Keratinocyte (primary cell): ENCODE measurements around the gene GPC5.

Experiments
- CTCF ChIP-seq, 3 experiments: IDR thresholded peaks in 1 of 3; conservative IDR thresholded peaks in 1 of 3; optimal IDR thresholded peaks in 1 of 3; 2 replicates in 2 of 3; 3 replicates in 1 of 3; pipeline versions ENCODE3 to v1.5.1; 2011; ENCODE audit warnings: low read length in 3 of 3, mild to moderate bottlenecking in 3 of 3, moderate library complexity in 2 of 3, control low read depth in 1 of 3, inconsistent platforms in 1 of 3; ENCODE audit not compliant: insufficient read depth in 2 of 3; ENCODE audit errors: extremely low read depth in 1 of 3
- EZH2 ChIP-seq: IDR thresholded peaks from one replicate; pipeline ENCODE4 v1.6.1; 2012; ENCODE audit warnings: inconsistent platforms, mild to moderate bottlenecking, low read length, moderate library complexity

GRCh38 chr13:92836171-92836570 is 1437.8 kb downstream of the GPC5 start:
- TF ChIP-seq CTCF (optimal IDR thresholded peaks at IDR 0.05 in 1 of 3, IDR thresholded peaks at IDR 0.05 in 1 of 3, conservative IDR thresholded peaks at IDR 0.05 in 1 of 3; ENCODE audit: extremely low read depth in 1 of 3, insufficient read depth in 2 of 3, low read length in 3 of 3) (no peak), EZH2 (no peak)
